Central memory CD4-positive, alpha-beta T cell (primary cell): ENCODE data around the gene RXFP4.

ENCODE experiments used
- DNase-seq: peaks from one replicate; pipeline ENCODE4 v3.0.0; 2022

RXFP4 gene

GRCh38 chr1:155931332-155932038, 10.0 kb upstream of the RXFP4 start:
- no peak for DNase-seq

GRCh38 chr1:155932081-155932480, 9.4 kb upstream of the RXFP4 start:
- no peak for DNase-seq

GRCh38 chr1:155932487-155932886, 9.0 kb upstream of the RXFP4 start:
- DNase-seq: no peak

- DNase-seq: no peak
These were observed 7.8 kb upstream of the RXFP4 start for GRCh38 chr1:155933591-155934096.

- peak; percentile 98 for DNase-seq
These were observed 7.1 kb upstream of the RXFP4 start, which contains the start of gene KHDC4 for GRCh38 chr1:155934097-155934935. Gene KHDC4 (minus strand): TSS chr1:155934413. CDS start chr1:155934373, 40 bp downstream.

GRCh38 chr1:155934936-155935590, 6.4 kb upstream of the RXFP4 start:
- DNase-seq: no peak

GRCh38 chr1:155938220-155938627, 3.2 kb upstream of the RXFP4 start:
- DNase-seq: peak; percentile 46

GRCh38 chr1:155940482-155940992, 901 bp upstream of the RXFP4 start:
- DNase-seq: no peak

- no peak for DNase-seq
These were observed 550 bp downstream of the RXFP4 start for GRCh38 chr1:155941845-155942531.

GRCh38 chr1:155942578-155943141, 1.2 kb downstream of the RXFP4 start:
- no peak for DNase-seq

GRCh38 chr1:155944444-155944799, 3.0 kb downstream of the RXFP4 start:
- DNase-seq: no peak

- DNase-seq: no peak
These were observed 5.3 kb downstream of the RXFP4 start for GRCh38 chr1:155946633-155947219.

GRCh38 chr1:155947292-155947691, 5.9 kb downstream of the RXFP4 start:
- no peak for DNase-seq

- DNase-seq: no peak
These were observed 6.3 kb downstream of the RXFP4 start for GRCh38 chr1:155947741-155948140.

GRCh38 chr1:155950829-155951228, 9.4 kb downstream of the RXFP4 start:
- no peak for DNase-seq

- no peak for DNase-seq
These were observed 10.5 kb downstream of the RXFP4 start for GRCh38 chr1:155951753-155952504.

- DNase-seq: no peak
These were observed 11.1 kb downstream of the RXFP4 start for GRCh38 chr1:155952505-155952890.

- DNase-seq: no peak
These were observed 13.2 kb downstream of the RXFP4 start for GRCh38 chr1:155954645-155955044.

- DNase-seq: no peak
These were observed 16.0 kb downstream of the RXFP4 start for GRCh38 chr1:155957411-155957915.

GRCh38 chr1:155960081-155960745, 18.8 kb downstream of the RXFP4 start:
- no peak for DNase-seq
